Fibroblast of lung (primary cell): ENCODE measurements around the gene ALPK3.

ENCODE experiments used
- EZH2 ChIP-seq: IDR thresholded peaks from 2 replicates; pipeline ENCODE4 v1.5.1; 2012; ENCODE audit warnings: low read length, control low read depth, mild to moderate bottlenecking; ENCODE audit errors: missing control alignments
- TF ChIP-seq, protein P1 (sequence below), 2 donors: IDR thresholded peaks in 1 of 2; conservative IDR thresholded peaks in 1 of 2; 1 replicate in 1 of 2; 2 replicates in 1 of 2; pipeline ENCODE4 v1.5.1; 2011 to 2012; ENCODE audit warnings: low read length in 2 of 2, control low read depth in 1 of 2, inconsistent platforms in 1 of 2, low read depth in 1 of 2, mild to moderate bottlenecking in 1 of 2

DNA sequence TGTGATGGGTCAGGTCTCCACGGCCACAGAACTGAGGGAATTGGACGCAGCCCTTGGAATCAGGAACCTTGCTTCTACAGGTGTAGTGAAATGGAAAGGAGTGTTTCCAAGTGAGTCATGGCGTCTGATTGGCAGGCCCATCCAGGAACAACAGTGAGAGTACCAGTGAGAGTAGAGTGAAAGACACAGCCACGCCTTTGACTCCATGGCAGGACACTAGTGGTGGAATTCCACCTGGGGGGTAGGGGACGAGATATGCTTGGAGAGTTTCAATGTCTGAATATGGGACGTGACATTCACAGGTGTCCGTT lies 64.3 kb downstream of the ALPK3 start:
- TF ChIP-seq, protein P1, sequence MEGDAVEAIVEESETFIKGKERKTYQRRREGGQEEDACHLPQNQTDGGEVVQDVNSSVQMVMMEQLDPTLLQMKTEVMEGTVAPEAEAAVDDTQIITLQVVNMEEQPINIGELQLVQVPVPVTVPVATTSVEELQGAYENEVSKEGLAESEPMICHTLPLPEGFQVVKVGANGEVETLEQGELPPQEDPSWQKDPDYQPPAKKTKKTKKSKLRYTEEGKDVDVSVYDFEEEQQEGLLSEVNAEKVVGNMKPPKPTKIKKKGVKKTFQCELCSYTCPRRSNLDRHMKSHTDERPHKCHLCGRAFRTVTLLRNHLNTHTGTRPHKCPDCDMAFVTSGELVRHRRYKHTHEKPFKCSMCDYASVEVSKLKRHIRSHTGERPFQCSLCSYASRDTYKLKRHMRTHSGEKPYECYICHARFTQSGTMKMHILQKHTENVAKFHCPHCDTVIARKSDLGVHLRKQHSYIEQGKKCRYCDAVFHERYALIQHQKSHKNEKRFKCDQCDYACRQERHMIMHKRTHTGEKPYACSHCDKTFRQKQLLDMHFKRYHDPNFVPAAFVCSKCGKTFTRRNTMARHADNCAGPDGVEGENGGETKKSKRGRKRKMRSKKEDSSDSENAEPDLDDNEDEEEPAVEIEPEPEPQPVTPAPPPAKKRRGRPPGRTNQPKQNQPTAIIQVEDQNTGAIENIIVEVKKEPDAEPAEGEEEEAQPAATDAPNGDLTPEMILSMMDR (conservative IDR thresholded peaks at IDR 0.05 in 1 of 2, IDR thresholded peaks at IDR 0.05 in 1 of 2; ENCODE audit: low read depth in 1 of 2, low read length in 2 of 2): no peak
- TF ChIP-seq EZH2: no peak
